Uterus (tissue), 2 donors: ENCODE results near the gene CACNA2D1.

Source experiments
- POLR2A ChIP-seq, 2 donors: fragments of 450-650 bp; IDR thresholded peaks; one replicate each; pipeline ENCODE4 v1.6.1; 2016; ENCODE audit warnings: antibody characterized with exemption in 2 of 2, mild to moderate bottlenecking in 1 of 2, moderate library complexity in 1 of 2
- TF ChIP-seq, protein P1 (sequence below), 4 experiments: fragments of 200-600 bp in 2 of 4; fragments of 450-650 bp in 2 of 4; sonication (generic) in 2 of 4; IDR thresholded peaks; one replicate each; pipeline ENCODE4 v1.5.1; 2016 to 2019; ENCODE audit warnings: antibody characterized with exemption in 4 of 4, mild to moderate bottlenecking in 2 of 4, moderate library complexity in 1 of 4

GRCh38 chr7:82291931-82292330 is 151.6 kb downstream of the CACNA2D1 start:
- TF ChIP-seq, protein P1, sequence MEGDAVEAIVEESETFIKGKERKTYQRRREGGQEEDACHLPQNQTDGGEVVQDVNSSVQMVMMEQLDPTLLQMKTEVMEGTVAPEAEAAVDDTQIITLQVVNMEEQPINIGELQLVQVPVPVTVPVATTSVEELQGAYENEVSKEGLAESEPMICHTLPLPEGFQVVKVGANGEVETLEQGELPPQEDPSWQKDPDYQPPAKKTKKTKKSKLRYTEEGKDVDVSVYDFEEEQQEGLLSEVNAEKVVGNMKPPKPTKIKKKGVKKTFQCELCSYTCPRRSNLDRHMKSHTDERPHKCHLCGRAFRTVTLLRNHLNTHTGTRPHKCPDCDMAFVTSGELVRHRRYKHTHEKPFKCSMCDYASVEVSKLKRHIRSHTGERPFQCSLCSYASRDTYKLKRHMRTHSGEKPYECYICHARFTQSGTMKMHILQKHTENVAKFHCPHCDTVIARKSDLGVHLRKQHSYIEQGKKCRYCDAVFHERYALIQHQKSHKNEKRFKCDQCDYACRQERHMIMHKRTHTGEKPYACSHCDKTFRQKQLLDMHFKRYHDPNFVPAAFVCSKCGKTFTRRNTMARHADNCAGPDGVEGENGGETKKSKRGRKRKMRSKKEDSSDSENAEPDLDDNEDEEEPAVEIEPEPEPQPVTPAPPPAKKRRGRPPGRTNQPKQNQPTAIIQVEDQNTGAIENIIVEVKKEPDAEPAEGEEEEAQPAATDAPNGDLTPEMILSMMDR (IDR thresholded peaks at IDR 0.05) = no peak
- TF ChIP-seq POLR2A (IDR thresholded peaks at IDR 0.05) = no peak
